NCI-H1694 treated with DMSO at 0.1 percent for 48 hours (cell line): Measurements from ENCODE around the gene BAHCC1.

Experiments
- DNase-seq: peaks from one replicate; lab custom pipeline; 2025; lab: John Stamatoyannopoulos, UW

The BAHCC1 gene

GRCh38 chr17:81443269-81443668, 48.0 kb downstream of the BAHCC1 start:
- no peak for DNase-seq

- DNase-seq, result no peak
Measured at GRCh38 chr17:81444610-81445339, 49.5 kb downstream of the BAHCC1 start.

- no peak for DNase-seq
Measured at GRCh38 chr17:81445642-81446503, 50.6 kb downstream of the BAHCC1 start.

GRCh38 chr17:81447331-81447933, 52.2 kb downstream of the BAHCC1 start:
- no peak for DNase-seq

GRCh38 chr17:81448442-81448841, 53.2 kb downstream of the BAHCC1 start:
- DNase-seq, result no peak

- DNase-seq, result no peak
Measured at GRCh38 chr17:81448950-81449349, 53.7 kb downstream of the BAHCC1 start.

- DNase-seq, result no peak
Measured at GRCh38 chr17:81449351-81449750, 54.1 kb downstream of the BAHCC1 start.

- no peak for DNase-seq
Measured at GRCh38 chr17:81451823-81452222, 56.6 kb downstream of the BAHCC1 start.

- DNase-seq, result no peak
Measured at GRCh38 chr17:81452551-81452950, 57.3 kb downstream of the BAHCC1 start.

GRCh38 chr17:81453076-81453475, 57.8 kb downstream of the BAHCC1 start:
- DNase-seq, result no peak

- DNase-seq, result no peak
Measured at GRCh38 chr17:81453712-81454111, 58.5 kb downstream of the BAHCC1 start.

- no peak for DNase-seq
Measured at GRCh38 chr17:81454473-81454872, 59.2 kb downstream of the BAHCC1 start.

GRCh38 chr17:81455387-81455786, 60.1 kb downstream of the BAHCC1 start:
- DNase-seq, result no peak

GRCh38 chr17:81456091-81456490, 60.8 kb downstream of the BAHCC1 start:
- DNase-seq, result no peak

- DNase-seq, result no peak
Measured at GRCh38 chr17:81456798-81457197, 61.5 kb downstream of the BAHCC1 start.

GRCh38 chr17:81457401-81457800, 62.1 kb downstream of the BAHCC1 start:
- no peak for DNase-seq

GRCh38 chr17:81457917-81458555, 62.8 kb downstream of the BAHCC1 start:
- no peak for DNase-seq

GRCh38 chr17:81458628-81459027, 63.4 kb downstream of the BAHCC1 start:
- DNase-seq, result no peak

GRCh38 chr17:81459224-81459623, 64.0 kb downstream of the BAHCC1 start:
- DNase-seq, result no peak

- DNase-seq, result no peak
Measured at GRCh38 chr17:81459864-81460263, 64.6 kb downstream of the BAHCC1 start.

GRCh38 chr17:81460856-81461460, 65.7 kb downstream of the BAHCC1 start:
- DNase-seq, result no peak
